HepG2 (cell line): ENCODE measurements around the gene LSMEM2. TPM values are rescaled to one million over a fixed set of nuclear protein-coding genes. Genes with fewer than 3 reads are reported as not detected.

Experiments used
- ATF7-NPFF ChIP-seq: sonication (generic); formaldehyde crosslinking; IDR thresholded peaks from 2 replicates; pipeline ENCODE4 v1.8.1; 2023; ENCODE audit warnings: mild to moderate bottlenecking, low read depth, missing genetic modification reagents, moderate library complexity
- ELF3 ChIP-seq: IDR thresholded peaks from 2 replicates; pipeline ENCODE4 v1.6.1; 2016; ENCODE audit warnings: missing genetic modification reagents, missing compliant biosample characterization
- EP300 ChIP-seq, 3 experiments: sonication (generic) in 1 of 3; formaldehyde crosslinking in 1 of 3; IDR thresholded peaks; 2 replicates each; pipeline versions ENCODE4 v1.5.1 to v1.6.1; 2011 to 2020; ENCODE audit warnings: low read depth in 2 of 3, low read length in 2 of 3, borderline replicate concordance in 1 of 3, improper control_type of control experiment in 1 of 3, mild to moderate bottlenecking in 1 of 3, missing genetic modification reagents in 1 of 3, moderate library complexity in 1 of 3
- GTF3A ChIP-seq: sonication (generic); formaldehyde crosslinking; conservative IDR thresholded peaks from 2 replicates; pipeline ENCODE4 v1.4.0; 2020; ENCODE audit warnings: mild to moderate bottlenecking, missing genetic modification reagents
- KLF16 ChIP-seq, 2 experiments: sonication (generic) in 1 of 2; formaldehyde crosslinking in 1 of 2; IDR thresholded peaks; 2 replicates each; pipeline versions ENCODE4 v1.6.1 to v1.8.0; 2016 to 2023; ENCODE audit warnings: missing genetic modification reagents in 2 of 2, missing compliant biosample characterization in 1 of 2
- NR2F1 ChIP-seq, 2 experiments: fragments of 450-650 bp in 1 of 2; formaldehyde crosslinking in 1 of 2; IDR thresholded peaks; 2 replicates each; pipeline versions ENCODE4 v1.5.0 to v1.6.1; 2016 to 2020; ENCODE audit warnings: mild to moderate bottlenecking in 1 of 2, missing compliant biosample characterization in 1 of 2, missing genetic modification reagents in 1 of 2, moderate library complexity in 1 of 2
- POLR2AphosphoS2 ChIP-seq: IDR thresholded peaks from 2 replicates; pipeline ENCODE4 v1.6.1; 2011; ENCODE audit warnings: low read depth, low read length, improper control_type of control experiment
- RARA ChIP-seq: IDR thresholded peaks from 2 replicates; pipeline ENCODE4 v1.6.1; 2016; ENCODE audit warnings: missing genetic modification reagents, missing compliant biosample characterization
- RELA ChIP-seq: sonication (generic); formaldehyde crosslinking; IDR thresholded peaks from 2 replicates; pipeline ENCODE4 v1.4.0; 2020; ENCODE audit warnings: missing genetic modification reagents
- REPIN1 ChIP-seq: sonication (generic); formaldehyde crosslinking; IDR thresholded peaks from 2 replicates; pipeline ENCODE4 v1.8.0; 2022; ENCODE audit warnings: missing genetic modification reagents, low read depth, mild to moderate bottlenecking, borderline replicate concordance
- ZNF550 ChIP-seq: sonication (generic); formaldehyde crosslinking; IDR thresholded peaks from 2 replicates; pipeline ENCODE4 v1.4.0; 2020; ENCODE audit warnings: mild to moderate bottlenecking, missing genetic modification reagents, borderline replicate concordance
- ZNF589 ChIP-seq: sonication (generic); formaldehyde crosslinking; conservative IDR thresholded peaks from 2 replicates; pipeline ENCODE4 v1.8.0; 2022; ENCODE audit warnings: mild to moderate bottlenecking, moderate library complexity, missing genetic modification reagents
- ZNF879 ChIP-seq: sonication (generic); formaldehyde crosslinking; IDR thresholded peaks from 2 replicates; pipeline ENCODE4 v1.8.1; 2023; ENCODE audit warnings: missing genetic modification reagents
- polyA plus RNA-seq, 8 experiments: library from polyadenylated mRNA; depleted of rRNA in 3 of 8; stranded (reverse) in 7 of 8; unstranded in 1 of 8; fragments of >200 nt; fragmentation: Illumina TruSeq in 4 of 8; extraction: Trizol in 4 of 8; gene quantifications; 2 replicates each; pipeline versions ENCODE4 v1.2.1 to v1.2.3, GENCODE V29; 2011 to 2016; ENCODE audit warnings: low read depth in 4 of 8, missing spikeins in 1 of 8, mixed read lengths in 1 of 8; ENCODE audit not compliant: insufficient read depth in 1 of 8
- total RNA-seq, 5 experiments: library from RNA; depleted of rRNA; stranded (reverse); fragments of >200 nt; fragmentation: Illumina TruSeq; extraction: Trizol; gene quantifications; 2 replicates each; pipeline ENCODE4 v1.2.3, GENCODE V29; 2016; ENCODE audit warnings: low read depth in 1 of 5
- TF ChIP-seq, protein P1 (sequence below): sonication (generic); formaldehyde crosslinking; IDR thresholded peaks from 2 replicates; pipeline ENCODE4 v1.5.0; 2020; ENCODE audit warnings: mild to moderate bottlenecking, missing genetic modification reagents, borderline replicate concordance
- TF ChIP-seq, protein P2 (sequence below): sonication (generic); formaldehyde crosslinking; IDR thresholded peaks from 2 replicates; pipeline ENCODE4 v1.8.1; 2023; ENCODE audit warnings: mild to moderate bottlenecking, missing genetic modification reagents
- TF ChIP-seq, protein P3 (sequence below): sonication (generic); formaldehyde crosslinking; IDR thresholded peaks from 2 replicates; pipeline ENCODE4 v1.4.0; 2020; ENCODE audit warnings: missing genetic modification reagents
- TF ChIP-seq, protein P4 (sequence below): sonication (generic); formaldehyde crosslinking; IDR thresholded peaks from 2 replicates; pipeline ENCODE4 v1.8.0; 2022; ENCODE audit warnings: mild to moderate bottlenecking, missing genetic modification reagents, borderline replicate concordance

Gene LSMEM2
- total and polyA plus RNA-seq, 2 of the 13 experiments (the other 11 are each of a cell fraction or from before 2014, with no cell fraction given), result 0.07 to 0.41 TPM

DNA sequence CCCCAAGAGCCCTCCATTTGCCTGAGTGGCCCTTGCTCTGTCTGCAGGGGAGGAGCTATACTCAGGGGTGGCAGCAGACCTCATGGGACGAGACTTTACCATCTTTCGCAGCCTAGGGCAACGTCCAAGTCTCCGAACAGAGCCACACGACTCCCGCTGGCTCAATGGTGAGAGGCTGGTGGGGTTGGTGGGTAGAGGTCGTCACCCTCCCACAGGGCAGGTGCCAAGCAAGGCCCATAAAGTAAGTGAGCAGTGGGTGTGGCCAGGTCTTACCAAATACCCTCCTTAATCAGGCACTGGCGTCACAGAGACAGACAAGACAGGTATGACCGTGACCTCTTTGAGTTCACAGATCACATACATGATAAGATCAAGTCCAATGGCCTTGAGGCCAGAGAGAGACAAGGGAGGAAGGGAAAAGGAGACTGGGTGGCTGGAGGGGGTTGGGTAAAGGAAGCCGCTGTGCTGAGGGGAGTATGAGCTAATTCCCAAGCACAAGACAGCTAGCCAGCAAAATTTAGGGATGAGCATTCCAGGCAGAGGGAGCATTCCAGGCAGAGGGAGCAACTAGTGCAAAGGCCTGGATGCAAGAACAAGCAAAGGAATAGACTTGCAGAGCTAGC, 7.5 kb upstream of the LSMEM2 start (continued):
- TF ChIP-seq, protein P1, sequence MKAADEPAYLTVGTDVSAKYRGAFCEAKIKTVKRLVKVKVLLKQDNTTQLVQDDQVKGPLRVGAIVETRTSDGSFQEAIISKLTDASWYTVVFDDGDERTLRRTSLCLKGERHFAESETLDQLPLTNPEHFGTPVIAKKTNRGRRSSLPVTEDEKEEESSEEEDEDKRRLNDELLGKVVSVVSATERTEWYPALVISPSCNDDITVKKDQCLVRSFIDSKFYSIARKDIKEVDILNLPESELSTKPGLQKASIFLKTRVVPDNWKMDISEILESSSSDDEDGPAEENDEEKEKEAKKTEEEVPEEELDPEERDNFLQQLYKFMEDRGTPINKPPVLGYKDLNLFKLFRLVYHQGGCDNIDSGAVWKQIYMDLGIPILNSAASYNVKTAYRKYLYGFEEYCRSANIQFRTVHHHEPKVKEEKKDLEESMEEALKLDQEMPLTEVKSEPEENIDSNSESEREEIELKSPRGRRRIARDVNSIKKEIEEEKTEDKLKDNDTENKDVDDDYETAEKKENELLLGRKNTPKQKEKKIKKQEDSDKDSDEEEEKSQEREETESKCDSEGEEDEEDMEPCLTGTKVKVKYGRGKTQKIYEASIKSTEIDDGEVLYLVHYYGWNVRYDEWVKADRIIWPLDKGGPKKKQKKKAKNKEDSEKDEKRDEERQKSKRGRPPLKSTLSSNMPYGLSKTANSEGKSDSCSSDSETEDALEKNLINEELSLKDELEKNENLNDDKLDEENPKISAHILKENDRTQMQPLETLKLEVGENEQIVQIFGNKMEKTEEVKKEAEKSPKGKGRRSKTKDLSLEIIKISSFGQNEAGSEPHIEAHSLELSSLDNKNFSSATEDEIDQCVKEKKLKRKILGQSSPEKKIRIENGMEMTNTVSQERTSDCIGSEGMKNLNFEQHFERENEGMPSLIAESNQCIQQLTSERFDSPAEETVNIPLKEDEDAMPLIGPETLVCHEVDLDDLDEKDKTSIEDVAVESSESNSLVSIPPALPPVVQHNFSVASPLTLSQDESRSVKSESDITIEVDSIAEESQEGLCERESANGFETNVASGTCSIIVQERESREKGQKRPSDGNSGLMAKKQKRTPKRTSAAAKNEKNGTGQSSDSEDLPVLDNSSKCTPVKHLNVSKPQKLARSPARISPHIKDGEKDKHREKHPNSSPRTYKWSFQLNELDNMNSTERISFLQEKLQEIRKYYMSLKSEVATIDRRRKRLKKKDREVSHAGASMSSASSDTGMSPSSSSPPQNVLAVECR (CRISPR knock-in tag), result peak; percentile 14; the same call in 1 of the 2 replicates
- TF ChIP-seq REPIN1 (CRISPR knock-in tag), result 0 out of 2 replicates have a peak, but pooled peaks have one; percentile 51
- TF ChIP-seq ELF3 (CRISPR knock-in tag), result peak; percentile 37; the same call in 1 of the 2 replicates
- TF ChIP-seq POLR2AphosphoS2, result no peak
- peak in 1 of 2 experiments; percentile 86; a peak in 2 of 4 replicates for TF ChIP-seq EP300 (IDR thresholded peaks at IDR 0.05; ENCODE audit: low read depth in 2 of 2, low read length in 2 of 2)
- TF ChIP-seq EP300 (CRISPR knock-in tag; IDR thresholded peaks at IDR 0.05; ENCODE audit: borderline replicate concordance), result peak; percentile 76; the same call in 1 of the 2 replicates
- TF ChIP-seq RELA, result no peak
- 0 out of 2 replicates have a peak, but pooled peaks have one; percentile 42 for TF ChIP-seq ZNF589 (CRISPR knock-in tag)
- TF ChIP-seq RARA (CRISPR knock-in tag), result peak; percentile 91
- TF ChIP-seq, protein P2, sequence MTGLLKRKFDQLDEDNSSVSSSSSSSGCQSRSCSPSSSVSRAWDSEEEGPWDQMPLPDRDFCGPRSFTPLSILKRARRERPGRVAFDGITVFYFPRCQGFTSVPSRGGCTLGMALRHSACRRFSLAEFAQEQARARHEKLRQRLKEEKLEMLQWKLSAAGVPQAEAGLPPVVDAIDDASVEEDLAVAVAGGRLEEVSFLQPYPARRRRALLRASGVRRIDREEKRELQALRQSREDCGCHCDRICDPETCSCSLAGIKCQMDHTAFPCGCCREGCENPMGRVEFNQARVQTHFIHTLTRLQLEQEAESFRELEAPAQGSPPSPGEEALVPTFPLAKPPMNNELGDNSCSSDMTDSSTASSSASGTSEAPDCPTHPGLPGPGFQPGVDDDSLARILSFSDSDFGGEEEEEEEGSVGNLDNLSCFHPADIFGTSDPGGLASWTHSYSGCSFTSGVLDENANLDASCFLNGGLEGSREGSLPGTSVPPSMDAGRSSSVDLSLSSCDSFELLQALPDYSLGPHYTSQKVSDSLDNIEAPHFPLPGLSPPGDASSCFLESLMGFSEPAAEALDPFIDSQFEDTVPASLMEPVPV (CRISPR knock-in tag), result no peak
- TF ChIP-seq NR2F1 (CRISPR knock-in tag; IDR thresholded peaks at IDR 0.05), result peak in 1 of 2 experiments; percentile 49; a peak in 1 of 4 replicates
- TF ChIP-seq KLF16 (CRISPR knock-in tag; IDR thresholded peaks at IDR 0.05), result 0 out of 4 replicates have a peak, but pooled peaks of 1 of the 2 experiments have one; percentile 27
- 0 out of 2 replicates have a peak, but pooled peaks have one; percentile 23 for TF ChIP-seq ZNF879 (CRISPR knock-in tag)
- TF ChIP-seq GTF3A (CRISPR knock-in tag), result no peak
- TF ChIP-seq ATF7-NPFF (CRISPR knock-in tag), result 0 out of 2 replicates have a peak, but pooled peaks have one; percentile 28
- 0 out of 2 replicates have a peak, but pooled peaks have one; percentile 52 for TF ChIP-seq ZNF550 (CRISPR knock-in tag)
- TF ChIP-seq, protein P3, sequence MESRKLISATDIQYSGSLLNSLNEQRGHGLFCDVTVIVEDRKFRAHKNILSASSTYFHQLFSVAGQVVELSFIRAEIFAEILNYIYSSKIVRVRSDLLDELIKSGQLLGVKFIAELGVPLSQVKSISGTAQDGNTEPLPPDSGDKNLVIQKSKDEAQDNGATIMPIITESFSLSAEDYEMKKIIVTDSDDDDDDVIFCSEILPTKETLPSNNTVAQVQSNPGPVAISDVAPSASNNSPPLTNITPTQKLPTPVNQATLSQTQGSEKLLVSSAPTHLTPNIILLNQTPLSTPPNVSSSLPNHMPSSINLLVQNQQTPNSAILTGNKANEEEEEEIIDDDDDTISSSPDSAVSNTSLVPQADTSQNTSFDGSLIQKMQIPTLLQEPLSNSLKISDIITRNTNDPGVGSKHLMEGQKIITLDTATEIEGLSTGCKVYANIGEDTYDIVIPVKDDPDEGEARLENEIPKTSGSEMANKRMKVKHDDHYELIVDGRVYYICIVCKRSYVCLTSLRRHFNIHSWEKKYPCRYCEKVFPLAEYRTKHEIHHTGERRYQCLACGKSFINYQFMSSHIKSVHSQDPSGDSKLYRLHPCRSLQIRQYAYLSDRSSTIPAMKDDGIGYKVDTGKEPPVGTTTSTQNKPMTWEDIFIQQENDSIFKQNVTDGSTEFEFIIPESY (CRISPR knock-in tag), result peak; percentile 27; the same call in 1 of the 2 replicates
- TF ChIP-seq, protein P4, sequence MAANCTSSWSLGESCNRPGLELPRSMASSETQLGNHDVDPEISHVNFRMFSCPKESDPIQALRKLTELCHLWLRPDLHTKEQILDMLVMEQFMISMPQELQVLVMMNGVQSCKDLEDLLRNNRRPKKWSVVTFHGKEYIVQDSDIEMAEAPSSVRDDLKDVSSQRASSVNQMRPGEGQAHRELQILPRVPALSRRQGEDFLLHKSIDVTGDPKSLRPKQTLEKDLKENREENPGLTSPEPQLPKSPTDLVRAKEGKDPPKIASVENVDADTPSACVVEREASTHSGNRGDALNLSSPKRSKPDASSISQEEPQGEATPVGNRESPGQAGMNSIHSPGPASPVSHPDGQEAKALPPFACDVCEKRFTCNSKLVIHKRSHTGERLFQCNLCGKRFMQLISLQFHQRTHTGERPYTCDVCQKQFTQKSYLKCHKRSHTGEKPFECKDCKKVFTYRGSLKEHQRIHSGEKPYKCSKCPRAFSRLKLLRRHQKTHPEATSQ (CRISPR knock-in tag), result 0 out of 2 replicates have a peak, but pooled peaks have one; percentile 43
